AG09309 (cell line): ENCODE results near the gene WDR18.

Experiments used
- DNase-seq: peaks from one replicate; pipeline ENCODE4 v3.0.0-alpha.2; 2010; ENCODE audit warnings: low read depth
- H3K4me3 ChIP-seq: 2 replicates; pipeline ENCODE4 v1.5.1; 2011; ENCODE audit warnings: mild to moderate bottlenecking, low read depth, low read length, moderate library complexity; ENCODE audit not compliant: control insufficient read depth
- CTCF ChIP-seq: IDR thresholded peaks from 2 replicates; pipeline ENCODE4 v1.5.1; 2011; ENCODE audit warnings: mild to moderate bottlenecking, low read depth, low read length, inconsistent platforms; ENCODE audit not compliant: insufficient read depth, control insufficient read depth; ENCODE audit errors: missing control alignments

The WDR18 gene

DNA sequence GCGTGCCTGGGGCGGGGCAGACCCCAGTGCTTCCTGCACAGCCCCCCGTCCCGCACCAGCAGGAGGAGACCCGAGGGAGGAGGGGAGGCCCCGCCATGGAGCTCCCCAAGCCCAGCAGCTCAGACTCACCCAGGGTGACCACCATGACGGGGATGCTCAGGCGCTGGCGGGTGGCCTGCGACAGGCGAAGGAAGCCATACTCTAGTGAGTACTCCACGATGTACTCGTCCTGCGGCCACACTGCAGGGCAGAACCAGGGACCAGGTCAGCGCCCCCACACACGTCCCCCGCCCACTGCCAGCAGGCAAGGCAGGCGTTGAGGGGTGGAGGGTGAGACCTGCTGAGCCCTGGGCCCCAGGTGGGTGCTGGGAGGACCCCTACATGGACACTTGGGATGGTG is 28.2 kb downstream of the WDR18 start:
- TF ChIP-seq CTCF: no peak
- no peak overlapping the region for H3K4me3 ChIP-seq
- DNase-seq: no peak

GRCh38 chr19:1013218-1013617 is 29.1 kb downstream of the WDR18 start:
- TF ChIP-seq CTCF: no peak
- no peak overlapping the region for H3K4me3 ChIP-seq
- no peak for DNase-seq

DNA sequence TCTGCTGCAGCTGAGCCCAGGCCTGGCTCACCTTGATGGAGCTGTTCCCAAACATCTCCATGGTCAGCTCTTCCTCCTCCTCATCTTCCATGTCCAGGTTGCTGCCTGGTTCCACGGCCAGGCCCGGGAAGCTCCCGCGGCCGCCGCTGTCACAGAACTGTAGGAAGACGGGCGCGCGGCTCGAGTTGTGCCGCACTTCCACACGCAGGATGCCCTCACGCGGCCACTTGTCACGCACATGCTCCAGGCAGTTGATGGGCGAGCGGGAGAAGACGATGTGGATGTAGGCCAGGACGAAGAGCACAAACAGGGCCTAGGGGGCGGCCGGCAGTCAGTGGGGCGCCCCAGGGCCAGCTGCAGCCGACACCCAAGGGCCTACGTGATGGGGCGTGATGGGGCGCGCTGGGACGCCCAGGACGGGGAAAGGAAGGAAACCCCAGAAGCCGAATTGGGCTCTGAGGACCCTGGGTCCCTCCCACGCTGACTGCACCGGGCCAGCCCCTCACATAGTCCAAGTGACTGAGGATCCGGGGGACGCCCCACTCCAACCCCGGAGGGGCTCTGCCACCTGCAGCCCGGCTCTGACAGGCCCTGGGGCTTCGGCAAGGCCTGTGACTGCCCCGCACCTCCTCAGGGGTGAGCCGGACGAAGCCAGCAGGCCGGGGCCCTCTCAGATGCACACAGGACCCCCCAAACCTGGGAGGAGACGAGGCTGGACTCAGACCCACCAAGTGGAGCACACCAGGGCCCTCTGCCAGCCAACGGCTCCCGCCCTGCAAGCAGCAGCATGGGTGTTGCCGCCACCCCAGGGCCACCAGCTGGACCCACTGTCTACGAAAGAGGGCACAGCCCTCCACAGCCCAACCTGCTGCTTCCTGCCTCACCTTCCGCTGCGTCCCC is 30.3 kb downstream of the WDR18 start:
- no peak for TF ChIP-seq CTCF
- H3K4me3 ChIP-seq: no peak overlapping the region
- no peak for DNase-seq

GRCh38 chr19:1015061-1015781 is 31.1 kb downstream of the WDR18 start:
- no peak for DNase-seq
- TF ChIP-seq CTCF: no peak
- no peak overlapping the region for H3K4me3 ChIP-seq

- no peak overlapping the region for H3K4me3 ChIP-seq
- TF ChIP-seq CTCF: no peak
- no peak for DNase-seq
Measured at GRCh38 chr19:1015782-1016646, 31.9 kb downstream of the WDR18 start.

DNA sequence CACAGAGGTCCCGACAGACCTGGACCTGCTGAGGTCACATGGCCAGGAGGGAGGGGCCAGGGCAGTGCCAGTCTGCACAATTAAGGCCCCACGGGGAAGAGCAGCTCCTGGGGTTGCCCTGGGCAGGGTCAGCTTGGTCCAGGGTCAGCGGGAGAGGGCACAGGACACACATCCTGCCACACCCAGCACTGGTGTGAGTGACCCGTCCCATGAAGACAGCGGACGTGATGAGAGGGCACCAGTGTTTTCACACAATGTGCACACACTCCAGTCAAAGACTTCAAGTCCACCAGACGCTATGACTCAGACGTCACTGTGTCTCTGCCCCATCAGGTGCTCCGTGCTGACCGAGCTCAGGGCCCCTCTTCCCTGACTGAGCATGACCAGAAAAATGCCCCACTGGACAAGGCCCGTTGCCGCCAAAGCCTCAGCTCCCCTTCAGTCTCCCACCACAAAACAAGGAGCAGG is 32.5 kb downstream of the WDR18 start:
- no peak overlapping the region for H3K4me3 ChIP-seq
- TF ChIP-seq CTCF: no peak
- no peak for DNase-seq
